ENCODE results near the gene EIF5B. TPM values are rescaled to one million over a fixed set of nuclear protein-coding genes. Genes with fewer than 3 reads are reported as not detected.
"Not testable (repeated sequence)": the region's sequence is repeated elsewhere in the genome, so short reads cannot be mapped to it uniquely, and the experiment has no call there.

Gene EIF5B
- total RNA-seq (10 to 100 TPM; 28.0 to 49.0 (median 37.6) TPM), polyA plus RNA-seq (10 to 100 TPM in 1 of 2 donors, 1 to 10 TPM in 1; 5.6 to 14.0 TPM), total RNA-seq (59.6 reads per million, percentile 75 among the genes with 10 or more reads in this experiment)

GRCh38 chr2:99337113-99338028, at the start of gene EIF5B:
TSS of gene EIF5B (plus strand) at chr2:99337389. CDS start at chr2:99337555, 166 bp downstream.
- Mint-ChIP-seq H3K4me1 (peaks cover 20 to 49% (median 45%) of the 10 kb centered on the region in 7 donors), H3K9me3 (no peaks in the 10 kb centered on the region), H3K4me3 (no peak within 1 kb of the TSS), H3K27me3 (no peaks in the 10 kb centered on the region), H3K36me3 (peaks cover 0 to 8% (median 4%) of the 10 kb centered on the region in 5 donors), H3K27ac (no peak within 1 kb of the TSS)
- Histone ChIP-seq H3K36me3 (ENCODE audit: control insufficient read depth in 2 of 3, insufficient read depth in 3 of 3, low read length in 3 of 3) (peaks cover 3 to 16% (median 5%) of the 10 kb centered on the region in 3 experiments), H3K27me3 (ENCODE audit: control insufficient read depth in 2 of 2, insufficient read depth in 2 of 2, low read length in 2 of 2) (no peaks in the 10 kb centered on the region), H3K27ac (ENCODE audit: low read depth, low read length) (peak within 1 kb of the TSS; percentile 78), H3K4me3 (ENCODE audit: low read length) (peak within 1 kb of the TSS; percentile 85), H3K4me1 (ENCODE audit: control insufficient read depth in 2 of 2, insufficient read depth in 2 of 2, low read length in 2 of 2) (peaks cover 20 to 25% of the 10 kb centered on the region in 2 donors), H3K9me3 (ENCODE audit: control insufficient read depth in 2 of 3, low read length in 3 of 3) (no peaks in the 10 kb centered on the region)
- intact Hi-C loops (cut with micrococcal nuclease), result loop anchor here (1.0 to 10.0 kb wide), 15 partner anchors 11 to 1690 kb away; partner anchors contain the start of genes ACTR1B (in 2 of the 2), COX5B (in 2 of the 2), PDCL3 (in 2 of the 2) and COA5 (in 1 of the 2)
- ChIA-PET POLR2A (interaction anchor here (0.6 to 2.3 kb wide), 14 partner anchors 9 to 1890 kb away, joined by 3 to 16 read pairs (median 3); partner anchors contain the start of genes C2orf15, LIPT1, MITD1 and MRPL30), CTCF (interaction anchor here (0.6 to 1.9 kb wide), 6 partner anchors 8 to 1674 kb away, joined by 3 to 6 read pairs (median 3); no protein-coding TSS in a partner anchor)
- ATAC-seq (peak; percentile 78), DNase-seq (peak; percentile 78 to 92 (median 84))

- Histone ChIP-seq H3K27me3 (ENCODE audit: control insufficient read depth in 2 of 2, insufficient read depth in 2 of 2, low read length in 2 of 2) (no peaks in the 10 kb centered on the region), H3K4me1 (ENCODE audit: control insufficient read depth in 2 of 2, insufficient read depth in 2 of 2, low read length in 2 of 2) (no peaks in the 10 kb centered on the region), H3K27ac (ENCODE audit: low read depth, low read length) (no peak overlapping the region), H3K9me3 (ENCODE audit: control insufficient read depth in 2 of 3, low read length in 3 of 3) (no peaks in the 10 kb centered on the region), H3K4me3 (ENCODE audit: low read length) (no peak overlapping the region), H3K36me3 (ENCODE audit: control insufficient read depth in 2 of 3, insufficient read depth in 3 of 3, low read length in 3 of 3) (peaks cover 0 to 9% (median 0%) of the 10 kb centered on the region in 3 experiments)
- H3K9me3 Mint-ChIP-seq, result peaks cover 0 to 4% (median 0%) of the 10 kb centered on the region in 11 donors
- intact Hi-C loops (cut with micrococcal nuclease), result no loop called here
- H3K27me3 Mint-ChIP-seq, result no peaks in the 10 kb centered on the region
- H3K4me1 Mint-ChIP-seq, result no peaks in the 10 kb centered on the region
- ATAC-seq (no peak), DNase-seq (no peak)
- H3K27ac Mint-ChIP-seq, result no peak overlapping the region
- H3K36me3 Mint-ChIP-seq, result peaks cover 7 to 51% (median 27%) of the 10 kb centered on the region in 5 donors
- ChIA-PET POLR2A (interaction anchor here (0.6 kb wide), 1 partner anchor 117 kb away, joined by 3 read pairs; no protein-coding TSS in a partner anchor), CTCF (no interaction called here)
- H3K4me3 Mint-ChIP-seq, result no peak overlapping the region
Observed at GRCh38 chr2:99297994-99298393, 39.2 kb upstream of the EIF5B start.

- no peaks in the 10 kb centered on the region for H3K27me3 Mint-ChIP-seq
- ATAC-seq (no peak), DNase-seq (no peak)
- no peak overlapping the region for H3K27ac Mint-ChIP-seq
- intact Hi-C loops (cut with micrococcal nuclease), result no loop called here
- H3K9me3 Mint-ChIP-seq, result peaks cover 0 to 4% (median 0%) of the 10 kb centered on the region in 11 donors
- Histone ChIP-seq H3K9me3 (ENCODE audit: control insufficient read depth in 2 of 3, low read length in 3 of 3) (no peaks in the 10 kb centered on the region), H3K4me3 (ENCODE audit: low read length) (no peak overlapping the region), H3K27ac (ENCODE audit: low read depth, low read length) (no peak overlapping the region), H3K4me1 (ENCODE audit: control insufficient read depth in 2 of 2, insufficient read depth in 2 of 2, low read length in 2 of 2) (no peaks in the 10 kb centered on the region), H3K36me3 (ENCODE audit: control insufficient read depth in 2 of 3, insufficient read depth in 3 of 3, low read length in 3 of 3) (peaks cover 0 to 14% (median 0%) of the 10 kb centered on the region in 3 experiments), H3K27me3 (ENCODE audit: control insufficient read depth in 2 of 2, insufficient read depth in 2 of 2, low read length in 2 of 2) (no peaks in the 10 kb centered on the region)
- H3K36me3 Mint-ChIP-seq, result peaks cover 11 to 60% (median 32%) of the 10 kb centered on the region in 5 donors
- H3K4me3 Mint-ChIP-seq, result no peak overlapping the region
- ChIA-PET CTCF (no interaction called here), POLR2A (no interaction called here)
- H3K4me1 Mint-ChIP-seq, result no peaks in the 10 kb centered on the region
Observed at GRCh38 chr2:99299580-99299979, 37.6 kb upstream of the EIF5B start.

- H3K4me3 Mint-ChIP-seq; H3K27ac ChIP-seq (ENCODE audit: low read depth, low read length); intact Hi-C loops (cut with micrococcal nuclease); POLR2A ChIA-PET; H3K4me1 ChIP-seq (ENCODE audit: control insufficient read depth in 2 of 2, insufficient read depth in 2 of 2, low read length in 2 of 2); H3K4me3 ChIP-seq (ENCODE audit: low read length); H3K27ac Mint-ChIP-seq; H3K27me3 ChIP-seq (ENCODE audit: control insufficient read depth in 2 of 2, insufficient read depth in 2 of 2, low read length in 2 of 2); CTCF ChIA-PET; H3K4me1 Mint-ChIP-seq; DNase-seq; H3K9me3 ChIP-seq (ENCODE audit: control insufficient read depth in 2 of 3, low read length in 3 of 3); H3K9me3 Mint-ChIP-seq; ATAC-seq; H3K27me3 Mint-ChIP-seq: not testable (repeated sequence)
- peaks cover 4 to 64% (median 37%) of the 10 kb centered on the region in 5 donors for H3K36me3 Mint-ChIP-seq
- peaks cover 0 to 14% (median 0%) of the 10 kb centered on the region in 3 experiments for H3K36me3 ChIP-seq (ENCODE audit: control insufficient read depth in 2 of 3, insufficient read depth in 3 of 3, low read length in 3 of 3)
Observed at GRCh38 chr2:99301097-99301496, 36.1 kb upstream of the EIF5B start, which contains the start of gene LYG1. TSS of gene LYG1 (minus strand) at chr2:99301197. CDS start at chr2:99295670, 5,527 bp downstream.

- POLR2A ChIA-PET, result no interaction called here
- H3K36me3 Mint-ChIP-seq, result peaks cover 11 to 54% (median 33%) of the 10 kb centered on the region in 5 donors
- Histone ChIP-seq H3K4me3 (ENCODE audit: low read length) (no peak overlapping the region), H3K27ac (ENCODE audit: low read depth, low read length) (no peak overlapping the region), H3K9me3 (ENCODE audit: control insufficient read depth in 2 of 3, low read length in 3 of 3) (no peaks in the 10 kb centered on the region), H3K27me3 (ENCODE audit: control insufficient read depth in 2 of 2, insufficient read depth in 2 of 2, low read length in 2 of 2) (no peaks in the 10 kb centered on the region), H3K36me3 (ENCODE audit: control insufficient read depth in 2 of 3, insufficient read depth in 3 of 3, low read length in 3 of 3) (peaks cover 5 to 37% (median 5%) of the 10 kb centered on the region in 3 experiments), H3K4me1 (ENCODE audit: control insufficient read depth in 2 of 2, insufficient read depth in 2 of 2, low read length in 2 of 2) (no peaks in the 10 kb centered on the region)
- no peak overlapping the region for H3K4me3 Mint-ChIP-seq
- ATAC-seq (no peak), DNase-seq (no peak)
- CTCF ChIA-PET, result no interaction called here
- peaks cover 0 to 8% (median 6%) of the 10 kb centered on the region in 11 donors for H3K9me3 Mint-ChIP-seq
- H3K27me3 Mint-ChIP-seq, result no peaks in the 10 kb centered on the region
- intact Hi-C loops (cut with micrococcal nuclease), result no loop called here
- H3K4me1 Mint-ChIP-seq, result peaks cover 0 to 4% (median 0%) of the 10 kb centered on the region in 7 donors
- H3K27ac Mint-ChIP-seq, result no peak overlapping the region
Observed at GRCh38 chr2:99317161-99317872, 19.9 kb upstream of the EIF5B start.

GRCh38 chr2:99317873-99318200, 19.4 kb upstream of the EIF5B start:
- H3K4me1 Mint-ChIP-seq; CTCF ChIA-PET; H3K4me3 Mint-ChIP-seq; DNase-seq; H3K4me1 ChIP-seq (ENCODE audit: control insufficient read depth in 2 of 2, insufficient read depth in 2 of 2, low read length in 2 of 2); H3K27me3 ChIP-seq (ENCODE audit: control insufficient read depth in 2 of 2, insufficient read depth in 2 of 2, low read length in 2 of 2); ATAC-seq; H3K4me3 ChIP-seq (ENCODE audit: low read length); H3K27me3 Mint-ChIP-seq; POLR2A ChIA-PET; H3K9me3 ChIP-seq (ENCODE audit: control insufficient read depth in 2 of 3, low read length in 3 of 3); H3K9me3 Mint-ChIP-seq; H3K27ac ChIP-seq (ENCODE audit: low read depth, low read length); H3K27ac Mint-ChIP-seq; intact Hi-C loops (cut with micrococcal nuclease): not testable (repeated sequence)
- H3K36me3 Mint-ChIP-seq, result peaks cover 11 to 56% (median 34%) of the 10 kb centered on the region in 5 donors
- peaks cover 5 to 38% (median 5%) of the 10 kb centered on the region in 3 experiments for H3K36me3 ChIP-seq (ENCODE audit: control insufficient read depth in 2 of 3, insufficient read depth in 3 of 3, low read length in 3 of 3)
